ENCODE measurements around the gene F8. TPM values are rescaled to one million over a fixed set of nuclear protein-coding genes. Genes with fewer than 3 reads are reported as not detected.
A peak's percentile ranks its signal among the peaks of the same experiment; 100 is the strongest.
"Not testable (repeated sequence)": the region's sequence is repeated elsewhere in the genome, so short reads cannot be mapped to it uniquely, and the experiment has no call there.

Gene F8
- total RNA-seq, 3 donors from 2014 or later (not counting 1 experiment from before 2014, with no cell fraction given) = 1.4 to 4.6 (median 2.8) TPM

DNA sequence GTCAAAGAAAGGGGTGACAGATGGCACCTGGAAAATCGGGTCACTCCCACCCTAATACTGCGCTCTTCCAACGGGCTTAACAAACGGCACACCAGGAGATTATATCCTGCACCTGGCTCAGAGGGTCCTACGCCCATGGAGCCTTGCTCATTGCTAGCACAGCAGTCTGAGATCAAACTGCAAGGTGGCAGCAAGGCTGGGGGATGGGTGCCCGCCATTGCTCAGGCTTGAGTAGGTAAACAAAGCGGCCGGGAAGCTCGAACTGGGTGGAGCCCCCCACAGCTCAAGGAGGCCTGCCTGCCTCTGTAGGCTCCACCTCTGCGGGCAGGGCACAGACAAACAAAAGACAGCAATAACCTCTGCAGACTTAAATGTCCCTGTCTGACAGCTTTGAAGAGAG is 83.3 kb downstream of the F8 start:
- DNase-seq; H3K27ac ChIP-seq (ENCODE audit: low read length); H3K36me3 Mint-ChIP-seq; H3K9me3 ChIP-seq (ENCODE audit: control insufficient read depth, insufficient read depth, low read length); H3K27ac Mint-ChIP-seq; H3K4me1 ChIP-seq (ENCODE audit: control insufficient read depth, insufficient read depth, low read length); intact Hi-C loops (cut with micrococcal nuclease); H3K9me3 Mint-ChIP-seq; H3K27me3 ChIP-seq (ENCODE audit: control insufficient read depth, insufficient read depth, low read length); ATAC-seq; H3K4me1 Mint-ChIP-seq; H3K4me3 ChIP-seq (ENCODE audit: low read length); H3K4me3 Mint-ChIP-seq; H3K36me3 ChIP-seq (ENCODE audit: control insufficient read depth, insufficient read depth, low read length): not testable (repeated sequence)
- WGBS (ENCODE audit: insufficient coverage) = 100% methylated on average over 2 of the region's 10 CpGs
- peaks cover 16 to 30% of the 10 kb centered on the region in 2 donors for H3K27me3 Mint-ChIP-seq (ENCODE audit: low read depth in 2 of 2)

DNA sequence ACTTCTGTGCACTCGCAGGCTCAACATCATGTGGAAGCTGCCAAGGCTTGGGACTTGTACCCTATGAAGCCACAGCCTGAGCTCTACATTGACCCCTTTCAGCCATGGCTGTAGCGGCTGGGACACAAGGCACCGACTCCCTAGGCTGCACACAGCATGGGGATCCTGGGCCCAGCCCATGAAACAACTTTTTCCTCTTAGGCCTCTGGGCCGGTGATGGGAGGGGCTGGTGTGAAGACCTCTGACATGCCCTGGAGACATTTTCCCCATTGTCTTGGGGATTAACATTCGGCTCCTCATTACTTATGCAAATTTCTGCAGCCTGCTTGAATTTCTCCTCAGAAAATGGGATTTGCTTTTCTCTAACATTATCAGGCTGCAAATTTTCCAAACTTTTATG is 97.8 kb downstream of the F8 start:
- ATAC-seq; H3K9me3 Mint-ChIP-seq; H3K4me1 Mint-ChIP-seq; intact Hi-C loops (cut with micrococcal nuclease); H3K4me3 Mint-ChIP-seq; H3K27ac Mint-ChIP-seq; H3K36me3 ChIP-seq (ENCODE audit: control insufficient read depth, insufficient read depth, low read length); H3K27me3 ChIP-seq (ENCODE audit: control insufficient read depth, insufficient read depth, low read length); H3K27ac ChIP-seq (ENCODE audit: low read length); H3K36me3 Mint-ChIP-seq; DNase-seq; H3K4me1 ChIP-seq (ENCODE audit: control insufficient read depth, insufficient read depth, low read length); H3K4me3 ChIP-seq (ENCODE audit: low read length); H3K9me3 ChIP-seq (ENCODE audit: control insufficient read depth, insufficient read depth, low read length): not testable (repeated sequence)
- WGBS (ENCODE audit: insufficient coverage) = 94% methylated on average over 5 of the region's 5 CpGs
- peaks cover 17 to 25% of the 10 kb centered on the region in 2 donors for H3K27me3 Mint-ChIP-seq (ENCODE audit: low read depth in 2 of 2)

DNA sequence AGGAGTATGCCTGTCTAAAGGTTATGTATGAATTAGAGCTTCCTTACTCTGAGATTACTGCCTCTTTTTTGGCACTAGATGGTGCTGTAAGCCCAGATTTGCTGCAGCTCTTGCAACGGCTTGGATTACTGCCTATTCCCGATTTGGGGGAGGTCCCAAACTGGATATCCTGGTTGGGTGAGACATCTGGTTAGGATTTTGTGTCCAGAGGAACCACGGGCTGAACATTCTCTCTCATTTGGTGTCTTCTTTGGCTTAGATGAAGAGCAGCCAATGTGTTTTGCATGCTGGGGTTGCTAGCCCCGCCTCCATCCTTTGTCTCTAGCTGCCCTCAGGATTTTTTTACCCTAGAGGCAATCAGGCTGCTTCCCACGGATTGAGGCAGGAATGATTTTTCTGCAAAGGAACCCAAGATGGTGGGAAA is 104.5 kb downstream of the F8 start:
- peaks cover 0 to 6% of the 10 kb centered on the region in 2 donors for H3K4me1 Mint-ChIP-seq
- no peaks in the 10 kb centered on the region for H3K9me3 ChIP-seq (ENCODE audit: control insufficient read depth, insufficient read depth, low read length)
- H3K27ac Mint-ChIP-seq = no peak overlapping the region
- DNase-seq (peak in 1 of 2 donors; percentile 61), ATAC-seq (peak in 2 of 3 donors; percentile 62 to 71)
- no peaks in the 10 kb centered on the region for H3K9me3 Mint-ChIP-seq
- no peak overlapping the region for H3K4me3 ChIP-seq (ENCODE audit: low read length)
- H3K4me1 ChIP-seq (ENCODE audit: control insufficient read depth, insufficient read depth, low read length) = no peaks in the 10 kb centered on the region
- 8% methylated on average over 5 of the region's 5 CpGs for WGBS (ENCODE audit: insufficient coverage)
- peaks cover 15 to 23% of the 10 kb centered on the region in 2 donors for H3K27me3 Mint-ChIP-seq (ENCODE audit: low read depth in 2 of 2)
- no peaks in the 10 kb centered on the region for H3K36me3 Mint-ChIP-seq
- H3K36me3 ChIP-seq (ENCODE audit: control insufficient read depth, insufficient read depth, low read length) = no peaks in the 10 kb centered on the region
- intact Hi-C loops (cut with micrococcal nuclease) = loop anchor here (2.0 kb wide), 1 partner anchor 139 kb away; no protein-coding TSS in a partner anchor
- no peak overlapping the region for H3K4me3 Mint-ChIP-seq
- TF ChIP-seq, protein P1, sequence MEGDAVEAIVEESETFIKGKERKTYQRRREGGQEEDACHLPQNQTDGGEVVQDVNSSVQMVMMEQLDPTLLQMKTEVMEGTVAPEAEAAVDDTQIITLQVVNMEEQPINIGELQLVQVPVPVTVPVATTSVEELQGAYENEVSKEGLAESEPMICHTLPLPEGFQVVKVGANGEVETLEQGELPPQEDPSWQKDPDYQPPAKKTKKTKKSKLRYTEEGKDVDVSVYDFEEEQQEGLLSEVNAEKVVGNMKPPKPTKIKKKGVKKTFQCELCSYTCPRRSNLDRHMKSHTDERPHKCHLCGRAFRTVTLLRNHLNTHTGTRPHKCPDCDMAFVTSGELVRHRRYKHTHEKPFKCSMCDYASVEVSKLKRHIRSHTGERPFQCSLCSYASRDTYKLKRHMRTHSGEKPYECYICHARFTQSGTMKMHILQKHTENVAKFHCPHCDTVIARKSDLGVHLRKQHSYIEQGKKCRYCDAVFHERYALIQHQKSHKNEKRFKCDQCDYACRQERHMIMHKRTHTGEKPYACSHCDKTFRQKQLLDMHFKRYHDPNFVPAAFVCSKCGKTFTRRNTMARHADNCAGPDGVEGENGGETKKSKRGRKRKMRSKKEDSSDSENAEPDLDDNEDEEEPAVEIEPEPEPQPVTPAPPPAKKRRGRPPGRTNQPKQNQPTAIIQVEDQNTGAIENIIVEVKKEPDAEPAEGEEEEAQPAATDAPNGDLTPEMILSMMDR (IDR thresholded peaks at IDR 0.05) = peak; percentile 67
- no peaks in the 10 kb centered on the region for H3K27me3 ChIP-seq (ENCODE audit: control insufficient read depth, insufficient read depth, low read length)
- H3K27ac ChIP-seq (ENCODE audit: low read length) = no peak overlapping the region

DNA sequence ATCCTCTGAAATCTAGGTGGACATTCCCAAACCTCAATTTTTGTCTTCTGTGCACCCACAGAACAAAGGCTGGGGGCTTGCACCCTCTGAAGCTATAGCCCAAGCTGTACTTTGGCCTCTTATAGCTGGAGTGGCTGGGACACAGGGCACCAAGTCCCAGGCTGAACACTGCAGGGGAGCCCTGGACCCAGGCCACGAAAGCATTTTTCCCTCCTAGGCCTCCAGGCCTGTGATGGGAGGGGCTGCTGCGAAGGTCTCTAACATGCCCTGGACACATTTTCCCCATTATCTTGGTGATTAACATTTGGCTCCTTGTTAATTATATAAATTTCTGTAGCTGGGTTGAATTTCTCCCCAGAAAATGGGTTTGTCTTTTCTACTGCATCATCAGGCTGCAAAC is 108.5 kb downstream of the F8 start:
- TF ChIP-seq, protein P1 (IDR thresholded peaks at IDR 0.05) = no peak
- Histone ChIP-seq H3K27me3 (ENCODE audit: control insufficient read depth, insufficient read depth, low read length) (no peaks in the 10 kb centered on the region), H3K4me1 (ENCODE audit: control insufficient read depth, insufficient read depth, low read length) (no peaks in the 10 kb centered on the region), H3K9me3 (ENCODE audit: control insufficient read depth, insufficient read depth, low read length) (no peaks in the 10 kb centered on the region), H3K4me3 (ENCODE audit: low read length) (no peak overlapping the region), H3K36me3 (ENCODE audit: control insufficient read depth, insufficient read depth, low read length) (no peaks in the 10 kb centered on the region), H3K27ac (ENCODE audit: low read length) (no peak overlapping the region)
- H3K27ac Mint-ChIP-seq = no peak overlapping the region
- H3K36me3 Mint-ChIP-seq = no peaks in the 10 kb centered on the region
- intact Hi-C loops (cut with micrococcal nuclease) = no loop called here
- H3K4me1 Mint-ChIP-seq = peaks cover 0 to 6% of the 10 kb centered on the region in 2 donors
- ATAC-seq (no peak), DNase-seq (no peak)
- peaks cover 10 to 15% of the 10 kb centered on the region in 2 donors for H3K27me3 Mint-ChIP-seq (ENCODE audit: low read depth in 2 of 2)
- H3K4me3 Mint-ChIP-seq = no peak overlapping the region
- WGBS (ENCODE audit: insufficient coverage) = no CpG with 5 or more reads among the region's 2 CpGs
- H3K9me3 Mint-ChIP-seq = no peaks in the 10 kb centered on the region

DNA sequence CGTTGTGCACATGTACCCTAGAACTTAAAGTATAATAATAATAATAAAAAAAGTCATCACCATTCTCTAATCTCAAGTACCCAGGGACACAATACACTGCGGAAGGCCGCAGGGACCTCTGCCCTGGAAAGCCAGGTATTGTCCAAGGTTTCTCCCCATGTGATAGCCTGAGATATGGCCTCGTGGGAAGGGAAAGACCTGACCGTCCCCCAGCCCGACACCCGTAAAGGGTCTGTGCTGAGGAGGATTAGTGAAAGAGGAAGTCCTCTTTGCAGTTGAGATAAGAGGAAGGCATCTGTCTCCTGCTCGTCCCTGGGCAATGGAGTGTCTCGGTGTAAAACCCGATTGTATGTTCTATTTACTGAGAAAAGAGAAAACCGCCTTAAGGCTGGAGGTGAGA is 112.0 kb downstream of the F8 start:
- H3K4me3 ChIP-seq (ENCODE audit: low read length); H3K9me3 ChIP-seq (ENCODE audit: control insufficient read depth, insufficient read depth, low read length); H3K36me3 ChIP-seq (ENCODE audit: control insufficient read depth, insufficient read depth, low read length); DNase-seq; H3K4me1 Mint-ChIP-seq; H3K4me1 ChIP-seq (ENCODE audit: control insufficient read depth, insufficient read depth, low read length); H3K27ac Mint-ChIP-seq; H3K4me3 Mint-ChIP-seq; H3K27ac ChIP-seq (ENCODE audit: low read length); ATAC-seq; H3K27me3 ChIP-seq (ENCODE audit: control insufficient read depth, insufficient read depth, low read length); intact Hi-C loops (cut with micrococcal nuclease); H3K36me3 Mint-ChIP-seq; H3K9me3 Mint-ChIP-seq: not testable (repeated sequence)
- WGBS (ENCODE audit: insufficient coverage) = 66% methylated on average over 6 of the region's 11 CpGs
- peaks cover 6 to 19% of the 10 kb centered on the region in 2 donors for H3K27me3 Mint-ChIP-seq (ENCODE audit: low read depth in 2 of 2)

DNA sequence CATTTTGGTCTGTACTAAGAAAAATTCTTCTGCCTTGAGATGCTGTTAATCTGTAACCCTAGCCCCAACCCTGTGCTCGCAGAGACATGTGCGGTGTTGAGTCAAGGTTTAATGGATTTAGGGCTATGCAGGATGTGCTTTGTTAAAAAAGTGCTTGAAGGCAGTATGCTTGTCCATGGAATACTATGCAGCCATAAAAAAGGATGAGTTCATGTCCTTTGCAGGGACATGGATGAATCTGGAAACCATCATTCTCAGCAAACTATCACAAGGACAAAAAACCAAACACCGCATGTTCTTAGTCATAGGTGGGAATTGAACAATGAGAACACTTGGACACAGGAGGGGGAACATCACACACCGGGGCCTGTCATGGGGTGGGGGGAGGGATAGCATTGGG is 112.5 kb downstream of the F8 start:
- H3K9me3 ChIP-seq (ENCODE audit: control insufficient read depth, insufficient read depth, low read length); H3K27ac Mint-ChIP-seq; H3K36me3 ChIP-seq (ENCODE audit: control insufficient read depth, insufficient read depth, low read length); H3K4me3 Mint-ChIP-seq; H3K27ac ChIP-seq (ENCODE audit: low read length); intact Hi-C loops (cut with micrococcal nuclease); H3K36me3 Mint-ChIP-seq; DNase-seq; H3K27me3 ChIP-seq (ENCODE audit: control insufficient read depth, insufficient read depth, low read length); H3K4me1 ChIP-seq (ENCODE audit: control insufficient read depth, insufficient read depth, low read length); H3K9me3 Mint-ChIP-seq; H3K4me3 ChIP-seq (ENCODE audit: low read length); H3K4me1 Mint-ChIP-seq; ATAC-seq: not testable (repeated sequence)
- H3K27me3 Mint-ChIP-seq (ENCODE audit: low read depth in 2 of 2) = peaks cover 6 to 19% of the 10 kb centered on the region in 2 donors
- 91% methylated on average over 3 of the region's 4 CpGs for WGBS (ENCODE audit: insufficient coverage)
